Activated CD4-positive, alpha-beta T cell treated with anti-CD3 and anti-CD28 coated beads, Interleukin-2, amount 50 U/mL, for 48 hours (primary cell): ENCODE data around the gene CCDC27.

Experiments used
- DNase-seq, 2 experiments: peaks; one replicate each; pipeline ENCODE4 v3.0.0-alpha.2; 2020

Gene CCDC27

GRCh38 chr1:3721955-3722465, 30.2 kb upstream of the CCDC27 start:
- no peak for DNase-seq

- DNase-seq, result no peak
Observed at GRCh38 chr1:3722846-3723245, 29.4 kb upstream of the CCDC27 start.

- DNase-seq, result peak; percentile 83 to 86
Observed at GRCh38 chr1:3724416-3725030, 27.7 kb upstream of the CCDC27 start.

- DNase-seq, result no peak
Observed at GRCh38 chr1:3725366-3725765, 26.9 kb upstream of the CCDC27 start.

GRCh38 chr1:3727042-3727824, 25.0 kb upstream of the CCDC27 start:
- DNase-seq, result peak in 1 of 2 experiments; percentile 43

GRCh38 chr1:3727825-3728776, 24.1 kb upstream of the CCDC27 start:
- no peak for DNase-seq

- DNase-seq, result no peak
Observed at GRCh38 chr1:3729594-3730542, 22.4 kb upstream of the CCDC27 start.

- no peak for DNase-seq
Observed at GRCh38 chr1:3730543-3731247, 21.6 kb upstream of the CCDC27 start.

GRCh38 chr1:3731583-3732433, 20.4 kb upstream of the CCDC27 start:
- no peak for DNase-seq

GRCh38 chr1:3732434-3733093, 19.7 kb upstream of the CCDC27 start:
- DNase-seq, result no peak

- no peak for DNase-seq
Observed at GRCh38 chr1:3733094-3733882, 19.0 kb upstream of the CCDC27 start.

GRCh38 chr1:3733883-3734589, 18.2 kb upstream of the CCDC27 start:
- no peak for DNase-seq

GRCh38 chr1:3734602-3735001, 17.6 kb upstream of the CCDC27 start:
- no peak for DNase-seq

- no peak for DNase-seq
Observed at GRCh38 chr1:3735027-3735681, 17.1 kb upstream of the CCDC27 start.

GRCh38 chr1:3735688-3736087, 16.6 kb upstream of the CCDC27 start:
- no peak for DNase-seq

GRCh38 chr1:3736131-3736561, 16.1 kb upstream of the CCDC27 start:
- DNase-seq, result no peak

GRCh38 chr1:3736708-3737107, 15.5 kb upstream of the CCDC27 start:
- no peak for DNase-seq

GRCh38 chr1:3738943-3739342, 13.3 kb upstream of the CCDC27 start:
- no peak for DNase-seq
